Transverse colon (tissue), 4 donors: Measurements from ENCODE around the gene ATG7.

ENCODE experiments used
- POLR2AphosphoS5 ChIP-seq, 3 donors: sonication (generic); formaldehyde crosslinking; IDR thresholded peaks; one replicate each; pipeline ENCODE4 v1.6.1; 2016; ENCODE audit warnings: antibody characterized with exemption in 3 of 3
- TF ChIP-seq, protein P1 (sequence below), 5 experiments: fragments of 200-600 bp in 3 of 5; fragments of 450-650 bp in 2 of 5; sonication (generic) in 3 of 5; IDR thresholded peaks; 1 replicate in 2 of 5; 2 replicates in 3 of 5; pipeline ENCODE4 v1.5.1; 2016 to 2017; ENCODE audit warnings: antibody characterized with exemption in 5 of 5, inconsistent platforms in 3 of 5, mild to moderate bottlenecking in 2 of 5, moderate library complexity in 1 of 5

DNA sequence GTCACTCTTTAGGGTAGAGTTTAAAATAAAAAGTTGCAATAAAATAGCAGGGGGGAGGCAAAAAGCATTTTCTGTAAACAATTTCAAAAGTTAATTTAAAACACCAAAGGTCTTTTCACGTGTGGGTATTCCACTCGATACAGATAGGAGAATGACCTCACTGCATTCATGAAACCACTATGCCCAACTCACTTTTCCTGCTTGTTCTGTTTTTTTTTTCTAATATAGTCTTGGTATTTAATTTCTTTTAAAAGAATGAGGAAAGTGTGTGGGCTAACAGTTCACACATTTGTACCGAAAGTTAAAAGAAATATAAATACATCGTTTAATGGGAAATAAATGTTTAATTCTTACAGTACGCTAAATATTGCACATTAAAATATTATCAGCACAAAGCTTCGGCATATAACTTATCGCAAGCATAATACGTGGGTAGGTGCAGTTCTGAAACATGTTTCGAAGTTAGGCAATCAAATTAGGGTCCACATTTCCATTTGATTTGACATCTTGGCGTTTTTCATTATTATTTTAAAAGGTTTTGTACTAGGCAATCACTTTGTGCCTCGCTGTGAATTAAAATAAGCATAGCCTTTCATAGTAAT, 330.1 kb downstream of the ATG7 start:
- TF ChIP-seq POLR2AphosphoS5 (IDR thresholded peaks at IDR 0.05), result no peak
- TF ChIP-seq, protein P1, sequence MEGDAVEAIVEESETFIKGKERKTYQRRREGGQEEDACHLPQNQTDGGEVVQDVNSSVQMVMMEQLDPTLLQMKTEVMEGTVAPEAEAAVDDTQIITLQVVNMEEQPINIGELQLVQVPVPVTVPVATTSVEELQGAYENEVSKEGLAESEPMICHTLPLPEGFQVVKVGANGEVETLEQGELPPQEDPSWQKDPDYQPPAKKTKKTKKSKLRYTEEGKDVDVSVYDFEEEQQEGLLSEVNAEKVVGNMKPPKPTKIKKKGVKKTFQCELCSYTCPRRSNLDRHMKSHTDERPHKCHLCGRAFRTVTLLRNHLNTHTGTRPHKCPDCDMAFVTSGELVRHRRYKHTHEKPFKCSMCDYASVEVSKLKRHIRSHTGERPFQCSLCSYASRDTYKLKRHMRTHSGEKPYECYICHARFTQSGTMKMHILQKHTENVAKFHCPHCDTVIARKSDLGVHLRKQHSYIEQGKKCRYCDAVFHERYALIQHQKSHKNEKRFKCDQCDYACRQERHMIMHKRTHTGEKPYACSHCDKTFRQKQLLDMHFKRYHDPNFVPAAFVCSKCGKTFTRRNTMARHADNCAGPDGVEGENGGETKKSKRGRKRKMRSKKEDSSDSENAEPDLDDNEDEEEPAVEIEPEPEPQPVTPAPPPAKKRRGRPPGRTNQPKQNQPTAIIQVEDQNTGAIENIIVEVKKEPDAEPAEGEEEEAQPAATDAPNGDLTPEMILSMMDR (IDR thresholded peaks at IDR 0.05), result no peak
